Right lobe of liver (tissue), 6 donors: ENCODE measurements around the gene STXBP4. TPM values are rescaled to one million over a fixed set of nuclear protein-coding genes. Genes with fewer than 3 reads are reported as not detected.

ENCODE experiments used
- ATAC-seq, 4 donors: fragments of 200-7000 bp; cut with Tn5 transposase; one replicate each; pipeline ENCODE4 v1.9.1; 2020; ENCODE audit warnings: mild to moderate bottlenecking in 4 of 4, moderate library complexity in 4 of 4
- DNase-seq, 3 donors: peaks; one replicate each; pipeline ENCODE4 v3.0.0-alpha.2; 2020
- H3K27ac ChIP-seq, 3 donors: fragments of 200-600 bp; one replicate each; pipeline ENCODE4 v1.8.0; 2022
- H3K27me3 ChIP-seq, 2 donors: fragments of 200-600 bp; one replicate each; pipeline ENCODE4 v1.8.0; 2022
- H3K36me3 ChIP-seq, 4 donors: fragments of 200-600 bp; sonication (generic) in 1 of 4; one replicate each; pipeline versions ENCODE4 v1.5.1 to v1.8.0; 2017 to 2022; ENCODE audit warnings: control low read depth in 1 of 4
- H3K4me1 ChIP-seq, 4 donors: fragments of 200-600 bp; sonication (generic) in 1 of 4; one replicate each; pipeline versions ENCODE4 v1.5.1 to v1.8.0; 2017 to 2022; ENCODE audit warnings: control low read depth in 1 of 4
- H3K4me3 ChIP-seq, 3 donors: fragments of 200-600 bp; one replicate each; pipeline ENCODE4 v1.8.0; 2022
- H3K9me3 ChIP-seq, 4 donors: fragments of 200-600 bp; sonication (generic) in 1 of 4; one replicate each; pipeline versions ENCODE4 v1.5.1 to v1.8.0; 2017 to 2022; ENCODE audit warnings: control low read depth in 1 of 4
- CTCF ChIP-seq, 4 donors: fragments of 200-600 bp in 3 of 4; fragments of 450-650 bp in 1 of 4; IDR thresholded peaks; one replicate each; pipeline versions ENCODE4 v1.5.1 to v1.8.0; 2016 to 2022; ENCODE audit warnings: antibody characterized with exemption in 4 of 4, mild to moderate bottlenecking in 2 of 4
- POLR2A ChIP-seq: fragments of 450-650 bp; IDR thresholded peaks from one replicate; pipeline ENCODE4 v1.6.1; 2017; ENCODE audit warnings: antibody characterized with exemption, mild to moderate bottlenecking
- WGBS: methylation state at CpG from one replicate; pipeline ENCODE4 v1.1.6; 2018; ENCODE audit warnings: low coverage, low lambda C conversion rate; ENCODE audit not compliant: insufficient coverage; ENCODE audit errors: missing lambda C conversion rate; 5-methylcytosine and 5-hydroxymethylcytosine counted together
- intact Hi-C, 2 donors: fragments of 100-400 bp; cut with DNase I; formaldehyde crosslinking; loops; one replicate each; pipeline versions ENCODE4 v1.11.2 to v1.14.1; 2022
- total RNA-seq, 6 experiments: library from RNA; depleted of rRNA in 2 of 6; stranded (reverse); fragments of >200 nt in 2 of 6; fragmentation: NEBNext Ultra II Directional in 3 of 6; extraction: Animal tissue kit (Norgen Biotek cat#: 25700) in 3 of 6; gene quantifications; one replicate each; pipeline versions ENCODE4 v1.1.0 to v1.2.4, GENCODE V29; 2016 to 2023
- donor health status: DM: no; HTN: yes; CAD: no.
- donor health status: DM: no; HTN: no; CAD: no.
- donor health status: DM: no; HTN: no; CAD: no.
- donor health status: DM: no; HTN: yes; CAD: no.
- donor health status: DM: no; HTN: yes; CAD: no.

The STXBP4 gene
- total RNA-seq, 6 experiments from 2014 or later: 2.2 to 14.8 (median 3.7) TPM

DNA sequence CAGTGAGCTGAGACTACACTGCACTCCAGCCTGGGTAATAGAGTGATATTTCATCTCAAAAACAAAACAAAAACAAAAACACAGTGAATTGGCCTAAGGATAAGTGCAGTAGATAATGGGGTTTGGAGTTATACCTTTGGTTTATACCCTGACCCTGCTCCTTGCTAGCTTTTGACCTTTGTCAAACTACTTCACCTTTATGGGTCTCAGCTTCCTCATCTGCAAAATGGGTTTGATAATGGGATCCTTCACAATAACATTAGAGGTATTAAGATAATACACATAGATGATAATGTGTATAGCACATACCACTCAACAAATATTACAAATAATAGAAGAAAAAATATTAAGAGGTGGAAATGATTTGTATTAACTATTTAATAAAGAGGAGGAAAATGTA is 85.9 kb downstream of the STXBP4 start:
- Histone ChIP-seq H3K9me3 (no peaks in the 10 kb centered on the region), H3K4me1 (no peaks in the 10 kb centered on the region), H3K27me3 (no peaks in the 10 kb centered on the region), H3K36me3 (no peaks in the 10 kb centered on the region), H3K27ac (no peak overlapping the region), H3K4me3 (no peak overlapping the region)
- no peak for TF ChIP-seq CTCF (IDR thresholded peaks at IDR 0.05)
- no peak for TF ChIP-seq POLR2A
- ATAC-seq (no peak), DNase-seq (no peak)
- intact Hi-C loops: no loop called here

GRCh38 chr17:55056526-55056925 is 88.0 kb downstream of the STXBP4 start:
- TF ChIP-seq POLR2A: no peak
- TF ChIP-seq CTCF (IDR thresholded peaks at IDR 0.05): no peak
- Histone ChIP-seq H3K27me3 (no peaks in the 10 kb centered on the region), H3K4me1 (no peaks in the 10 kb centered on the region), H3K27ac (no peak overlapping the region), H3K9me3 (no peaks in the 10 kb centered on the region), H3K4me3 (no peak overlapping the region), H3K36me3 (no peaks in the 10 kb centered on the region)
- peak in 2 of 3 donors; percentile 27 to 73 for DNase-seq
- intact Hi-C loops: no loop called here
- WGBS: 23% methylated on average over 4 of the region's 4 CpGs
- ATAC-seq: peak; percentile 92 to 95 (median 94)

DNA sequence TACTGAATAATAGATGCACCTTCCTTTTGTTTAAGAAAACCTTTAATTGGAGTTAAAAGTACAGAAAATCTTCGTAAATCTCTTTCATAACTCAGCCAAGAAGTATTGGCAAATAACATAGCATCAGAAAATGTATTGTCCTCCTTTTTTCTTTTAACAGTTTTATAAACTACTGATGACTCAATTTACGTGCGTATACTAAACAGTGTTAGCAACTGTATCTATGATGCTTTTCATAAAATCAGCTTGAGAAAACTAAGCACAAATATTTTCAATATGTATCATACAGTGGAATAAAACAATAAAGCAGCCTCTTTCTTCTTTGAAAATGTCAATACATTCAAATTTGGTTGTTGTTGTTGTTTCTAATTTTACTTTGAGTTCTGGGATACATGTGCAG is 88.6 kb downstream of the STXBP4 start:
- Histone ChIP-seq H3K9me3 (no peaks in the 10 kb centered on the region), H3K27me3 (no peaks in the 10 kb centered on the region), H3K27ac (no peak overlapping the region), H3K4me3 (no peak overlapping the region), H3K4me1 (no peaks in the 10 kb centered on the region), H3K36me3 (no peaks in the 10 kb centered on the region)
- DNase-seq (no peak), ATAC-seq (no peak)
- intact Hi-C loops: no loop called here
- WGBS: 73% methylated on average over 3 of the region's 3 CpGs
- TF ChIP-seq CTCF (IDR thresholded peaks at IDR 0.05) (no peak), POLR2A (no peak)

DNA sequence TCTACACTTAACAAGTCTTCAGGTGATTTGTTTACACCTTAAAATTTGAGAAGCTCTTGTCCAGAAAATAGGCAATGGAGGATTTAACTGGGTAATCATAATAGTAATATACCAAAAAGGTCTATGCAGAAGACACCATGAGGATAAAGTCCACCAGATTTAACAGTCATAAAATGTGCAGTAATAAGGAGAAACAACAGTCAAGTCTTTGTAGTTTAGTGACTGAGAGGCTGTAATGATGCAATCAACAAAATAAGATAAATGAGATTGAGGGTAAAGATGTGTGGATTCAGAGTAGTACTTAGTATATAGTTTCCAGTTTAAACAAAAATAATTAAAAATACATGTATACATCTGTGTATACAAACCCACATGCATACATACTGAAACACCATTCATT is 91.2 kb downstream of the STXBP4 start:
- no peak for DNase-seq
- H3K4me1 ChIP-seq: no peaks in the 10 kb centered on the region
- TF ChIP-seq CTCF (IDR thresholded peaks at IDR 0.05) (no peak), POLR2A (no peak)
- no peaks in the 10 kb centered on the region for H3K9me3 ChIP-seq
- no peaks in the 10 kb centered on the region for H3K36me3 ChIP-seq
- no peak overlapping the region for H3K4me3 ChIP-seq
- intact Hi-C loops: no loop called here
- no peaks in the 10 kb centered on the region for H3K27me3 ChIP-seq
- no peak for ATAC-seq
- no peak overlapping the region for H3K27ac ChIP-seq

GRCh38 chr17:55062921-55063320 is 94.4 kb downstream of the STXBP4 start:
- TF ChIP-seq POLR2A (no peak), CTCF (IDR thresholded peaks at IDR 0.05) (no peak)
- Histone ChIP-seq H3K9me3 (no peaks in the 10 kb centered on the region), H3K27me3 (no peaks in the 10 kb centered on the region), H3K36me3 (no peaks in the 10 kb centered on the region), H3K4me3 (no peak overlapping the region), H3K4me1 (no peaks in the 10 kb centered on the region), H3K27ac (no peak overlapping the region)
- ATAC-seq (no peak), DNase-seq (no peak)
- 100% methylated on average over 1 of the region's 1 CpG for WGBS
- intact Hi-C loops: no loop called here
